ENCODE results near the gene KDM4C.

Gene KDM4C

DNA sequence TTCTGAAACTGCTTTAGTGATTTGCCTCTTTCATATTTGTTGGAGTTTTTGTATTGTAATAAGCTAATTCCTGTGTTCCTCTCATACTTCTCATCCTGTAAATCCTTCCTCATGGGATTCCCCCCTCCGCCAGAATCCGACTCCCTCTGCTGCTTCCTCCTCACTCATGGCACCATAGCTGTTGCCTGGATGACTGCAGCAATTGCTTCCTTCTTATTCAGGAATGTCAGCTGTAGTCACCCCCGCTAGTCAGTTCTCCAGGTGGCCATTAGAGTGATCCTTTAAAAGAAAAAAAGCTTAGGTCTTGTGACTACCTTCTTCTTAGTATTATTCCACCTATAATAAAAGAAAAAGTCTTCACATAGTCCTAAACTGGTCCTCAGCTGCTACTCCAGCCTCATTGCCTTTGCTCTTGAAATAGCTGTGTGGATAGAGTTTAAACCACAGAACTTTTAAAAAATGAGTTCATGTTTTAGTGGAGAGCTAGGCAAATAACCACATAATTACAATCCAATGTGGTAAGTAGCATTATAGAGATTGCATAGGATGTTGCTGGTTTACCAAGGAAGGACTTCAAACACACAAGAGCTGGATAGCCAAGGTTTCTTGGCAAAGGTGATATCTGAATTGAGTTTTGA lies 227.3 kb downstream of the KDM4C start:
- H3K4me1 Mint-ChIP-seq: no peaks in the 10 kb centered on the region
- no peaks in the 10 kb centered on the region for H3K27me3 Mint-ChIP-seq (ENCODE audit: low read depth, poor library complexity)
- H3K36me3 Mint-ChIP-seq (ENCODE audit: low read depth): peaks cover 17% of the 10 kb centered on the region
- H3K9me3 Mint-ChIP-seq: no peaks in the 10 kb centered on the region
- TF ChIP-seq, protein P1, sequence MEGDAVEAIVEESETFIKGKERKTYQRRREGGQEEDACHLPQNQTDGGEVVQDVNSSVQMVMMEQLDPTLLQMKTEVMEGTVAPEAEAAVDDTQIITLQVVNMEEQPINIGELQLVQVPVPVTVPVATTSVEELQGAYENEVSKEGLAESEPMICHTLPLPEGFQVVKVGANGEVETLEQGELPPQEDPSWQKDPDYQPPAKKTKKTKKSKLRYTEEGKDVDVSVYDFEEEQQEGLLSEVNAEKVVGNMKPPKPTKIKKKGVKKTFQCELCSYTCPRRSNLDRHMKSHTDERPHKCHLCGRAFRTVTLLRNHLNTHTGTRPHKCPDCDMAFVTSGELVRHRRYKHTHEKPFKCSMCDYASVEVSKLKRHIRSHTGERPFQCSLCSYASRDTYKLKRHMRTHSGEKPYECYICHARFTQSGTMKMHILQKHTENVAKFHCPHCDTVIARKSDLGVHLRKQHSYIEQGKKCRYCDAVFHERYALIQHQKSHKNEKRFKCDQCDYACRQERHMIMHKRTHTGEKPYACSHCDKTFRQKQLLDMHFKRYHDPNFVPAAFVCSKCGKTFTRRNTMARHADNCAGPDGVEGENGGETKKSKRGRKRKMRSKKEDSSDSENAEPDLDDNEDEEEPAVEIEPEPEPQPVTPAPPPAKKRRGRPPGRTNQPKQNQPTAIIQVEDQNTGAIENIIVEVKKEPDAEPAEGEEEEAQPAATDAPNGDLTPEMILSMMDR (IDR thresholded peaks at IDR 0.05): no peak
- no peak overlapping the region for H3K27ac Mint-ChIP-seq
- no peak for DNase-seq
- no peak overlapping the region for H3K4me3 Mint-ChIP-seq

DNA sequence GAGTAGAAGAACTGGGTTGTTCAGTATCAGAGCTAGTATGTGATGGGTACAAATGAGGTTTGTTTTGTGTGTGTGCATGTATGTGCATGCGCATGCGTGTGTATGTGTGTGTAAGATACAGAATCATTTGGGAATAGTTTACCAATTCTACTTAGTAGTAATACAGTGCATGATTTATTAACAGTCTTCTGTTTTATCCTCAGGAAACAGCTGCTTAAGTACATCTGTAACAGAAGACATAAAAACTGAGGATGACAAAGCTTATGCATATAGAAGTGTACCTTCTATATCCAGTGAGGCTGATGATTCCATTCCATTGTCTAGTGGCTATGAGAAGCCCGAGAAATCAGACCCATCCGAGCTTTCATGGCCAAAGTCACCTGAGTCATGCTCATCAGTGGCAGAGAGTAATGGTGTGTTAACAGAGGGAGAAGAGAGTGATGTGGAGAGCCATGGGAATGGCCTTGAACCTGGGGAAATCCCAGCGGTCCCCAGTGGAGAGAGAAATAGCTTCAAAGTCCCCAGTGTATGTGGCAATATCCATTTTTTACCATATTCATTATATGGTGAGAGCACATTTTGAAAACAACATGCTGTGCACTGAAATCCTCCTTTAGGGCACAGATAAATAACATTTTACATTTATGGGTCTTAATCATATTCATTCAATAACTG lies 228.5 kb downstream of the KDM4C start:
- no peaks in the 10 kb centered on the region for H3K9me3 Mint-ChIP-seq
- H3K36me3 Mint-ChIP-seq (ENCODE audit: low read depth): peaks cover 20% of the 10 kb centered on the region
- no peaks in the 10 kb centered on the region for H3K4me1 Mint-ChIP-seq
- H3K27ac Mint-ChIP-seq: no peak overlapping the region
- H3K27me3 Mint-ChIP-seq (ENCODE audit: low read depth, poor library complexity): no peaks in the 10 kb centered on the region
- TF ChIP-seq, protein P1 (IDR thresholded peaks at IDR 0.05): no peak
- no peak for DNase-seq
- no peak overlapping the region for H3K4me3 Mint-ChIP-seq

DNA sequence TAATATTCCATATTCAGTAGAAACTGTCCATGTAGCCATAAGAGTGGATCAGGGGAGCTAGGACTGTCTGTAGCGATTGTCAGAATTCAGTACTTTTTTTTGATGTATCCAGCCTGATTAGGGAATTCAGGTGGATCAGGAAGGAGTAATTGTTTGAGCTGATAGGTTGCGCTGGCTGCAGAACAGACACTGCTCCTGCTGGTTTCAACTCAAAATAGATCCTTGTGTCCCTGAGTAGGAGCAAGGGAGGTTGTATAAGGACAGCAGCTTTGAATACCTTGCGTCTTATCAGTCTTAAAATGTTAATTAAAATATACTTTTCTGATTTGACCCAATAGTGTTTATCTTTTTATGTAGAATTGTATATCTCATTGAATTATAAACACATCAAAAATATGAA lies 229.6 kb downstream of the KDM4C start:
- Mint-ChIP-seq H3K4me3 (no peak overlapping the region), H3K9me3 (no peaks in the 10 kb centered on the region), H3K27ac (no peak overlapping the region), H3K27me3 (ENCODE audit: low read depth, poor library complexity) (no peaks in the 10 kb centered on the region), H3K4me1 (no peaks in the 10 kb centered on the region), H3K36me3 (ENCODE audit: low read depth) (peaks cover 20% of the 10 kb centered on the region)
- TF ChIP-seq, protein P1 (IDR thresholded peaks at IDR 0.05): no peak
- no peak for DNase-seq

DNA sequence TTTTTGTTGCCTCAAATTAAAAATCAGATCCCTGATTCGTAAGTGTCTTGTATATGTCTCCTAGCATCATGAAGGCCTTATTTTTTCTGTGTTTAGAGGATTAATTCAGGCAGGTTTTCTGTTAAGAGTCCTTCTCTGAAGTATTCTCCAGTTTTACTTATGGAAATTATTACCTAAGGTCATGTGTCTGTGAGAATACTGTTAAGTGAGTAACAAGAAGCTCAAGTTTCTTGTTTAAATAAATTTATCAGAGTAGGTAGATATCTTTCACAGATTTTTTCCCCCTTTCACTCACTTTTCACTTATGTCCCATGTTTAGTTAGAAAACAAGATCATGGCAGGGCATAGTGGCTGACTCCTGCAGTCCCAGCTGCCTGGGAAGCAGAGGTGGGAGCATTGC lies 233.6 kb downstream of the KDM4C start:
- Mint-ChIP-seq H3K4me3 (no peak overlapping the region), H3K27me3 (ENCODE audit: low read depth, poor library complexity) (no peaks in the 10 kb centered on the region), H3K4me1 (peaks cover 13% of the 10 kb centered on the region), H3K9me3 (peaks cover 6% of the 10 kb centered on the region), H3K27ac (no peak overlapping the region), H3K36me3 (ENCODE audit: low read depth) (peaks cover 34% of the 10 kb centered on the region)
- DNase-seq: no peak
- TF ChIP-seq, protein P1 (IDR thresholded peaks at IDR 0.05): no peak

DNA sequence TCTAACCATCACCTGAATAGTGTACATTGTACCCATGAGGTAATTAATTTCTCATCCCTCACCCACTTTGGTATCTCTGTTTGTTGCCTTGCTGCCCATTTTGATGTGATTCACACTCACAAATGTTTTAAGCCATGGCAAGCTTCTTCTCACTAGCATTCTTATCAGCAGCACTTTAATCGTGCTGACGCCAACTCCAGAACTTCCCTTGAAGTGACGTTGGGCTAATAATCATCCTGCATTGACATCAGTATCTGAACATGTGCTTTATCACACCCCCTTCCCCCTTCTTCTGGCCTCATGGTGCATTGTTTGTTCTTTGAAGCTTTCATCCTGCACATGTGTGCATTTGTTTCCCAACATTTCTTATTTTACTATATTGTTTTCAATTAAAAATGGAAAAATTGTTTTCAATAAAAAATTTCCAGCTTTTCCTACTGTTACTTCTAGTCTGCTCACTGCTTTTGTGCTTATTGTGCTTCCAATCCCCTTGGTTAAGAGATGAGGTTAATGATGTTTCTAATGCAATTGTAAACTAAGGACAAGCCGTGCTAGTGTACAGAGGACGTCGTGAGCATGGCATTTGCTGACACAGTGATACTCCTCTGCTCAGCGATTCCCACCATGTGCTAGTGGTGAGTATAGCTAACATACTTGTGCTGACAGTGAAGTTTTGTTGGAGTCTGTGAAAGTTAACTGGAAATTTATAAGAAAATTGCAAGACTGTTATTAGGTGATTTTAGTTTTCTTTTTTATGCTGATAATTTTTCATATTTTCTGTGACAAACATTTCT lies 238.5 kb downstream of the KDM4C start:
- no peak for DNase-seq
- TF ChIP-seq, protein P1 (IDR thresholded peaks at IDR 0.05): no peak
- Mint-ChIP-seq H3K36me3 (ENCODE audit: low read depth) (peaks cover 30% of the 10 kb centered on the region), H3K4me3 (no peak overlapping the region), H3K9me3 (peaks cover 6% of the 10 kb centered on the region), H3K27ac (no peak overlapping the region), H3K27me3 (ENCODE audit: low read depth, poor library complexity) (no peaks in the 10 kb centered on the region), H3K4me1 (peaks cover 17% of the 10 kb centered on the region)

All from nephron progenitor cell (in vitro differentiated cells).